Body of pancreas (tissue), 4 donors: ENCODE measurements around the gene SPDYE17. TPM values are rescaled to one million over a fixed set of nuclear protein-coding genes. Genes with fewer than 3 reads are reported as not detected.
"Not testable (repeated sequence)": the region's sequence is repeated elsewhere in the genome, so short reads cannot be mapped to it uniquely, and the experiment has no call there.

Source experiments
- ATAC-seq: fragments of 150-250 bp; one replicate; pipeline ENCODE4 v1.9.1; 2016
- DNase-seq, 4 donors: peaks; one replicate each; pipeline ENCODE4 v3.0.0-alpha.2; 2019
- H3K27ac ChIP-seq, 4 donors: fragments of 200-600 bp; sonication (generic); 1 replicate in 3 of 4; 2 replicates in 1 of 4; pipeline versions ENCODE4 v1.5.1 to v1.6.1; 2016 to 2019; ENCODE audit warnings: mild to moderate bottlenecking in 1 of 4, mixed read lengths in 1 of 4, moderate library complexity in 1 of 4
- H3K27me3 ChIP-seq, 2 donors: fragments of 200-600 bp; sonication (generic); one replicate each; pipeline ENCODE4 v1.6.0; 2016; ENCODE audit warnings: mild to moderate bottlenecking in 1 of 2
- H3K36me3 ChIP-seq, 2 donors: fragments of 200-600 bp; sonication (generic); replicated peaks in 1 of 2; 2 replicates each; pipeline ENCODE4 v1.5.1; 2016; ENCODE audit warnings: low read depth in 2 of 2; ENCODE audit not compliant: insufficient read depth in 1 of 2
- H3K4me1 ChIP-seq: fragments of 200-600 bp; sonication (generic); one replicate; pipeline ENCODE4 v1.6.0; 2016
- H3K4me3 ChIP-seq, 2 donors: fragments of 200-600 bp; sonication (generic); 1 replicate in 1 of 2; 2 replicates in 1 of 2; pipeline ENCODE4 v1.5.1; 2016 to 2019
- H3K9me3 ChIP-seq, 3 donors: fragments of 200-600 bp; sonication (generic); 1 replicate in 2 of 3; 2 replicates in 1 of 3; pipeline ENCODE4 v1.5.1; 2016
- WGBS, 2 donors: methylation state at CpG; one replicate each; pipeline ENCODE4 v1.1.5; 2017; 5-methylcytosine and 5-hydroxymethylcytosine counted together
- intact Hi-C: fragments of 100-400 bp; cut with DNase I; formaldehyde crosslinking; loops from one replicate; pipeline ENCODE4 v1.15.1; 2023
- total RNA-seq, 2 donors: library from RNA; depleted of rRNA; stranded (reverse); fragments of >200 nt; gene quantifications; one replicate each; pipeline ENCODE4 v1.1.0, GENCODE V29; 2016

SPDYE17 gene
- total RNA-seq, 2 donors from 2014 or later, result not detected

GRCh38 chr7:76984784-76985136 lies 47.4 kb downstream of the SPDYE17 start:
- H3K27me3 ChIP-seq, DNase-seq, intact Hi-C loops, H3K36me3 ChIP-seq, H3K9me3 ChIP-seq, H3K4me3 ChIP-seq, H3K27ac ChIP-seq, H3K4me1 ChIP-seq, ATAC-seq: not testable (repeated sequence)
- no CpG with 5 or more reads among the region's 5 CpGs for WGBS, 2 donors

GRCh38 chr7:76983937-76984783 lies 48.0 kb downstream of the SPDYE17 start:
- H3K9me3 ChIP-seq, DNase-seq, H3K4me1 ChIP-seq, H3K27ac ChIP-seq, H3K27me3 ChIP-seq, H3K36me3 ChIP-seq, intact Hi-C loops, ATAC-seq, H3K4me3 ChIP-seq: not testable (repeated sequence)
- WGBS, 2 donors, result 87% methylated on average over 4 of the region's 19 CpGs; no CpG with 5 or more reads in 1 of the 2 donors

- 88% methylated on average over 2 of the region's 5 CpGs; no CpG with 5 or more reads in 1 of the 2 donors for WGBS, 2 donors
These were observed 48.8 kb downstream of the SPDYE17 start for GRCh38 chr7:76983333-76983732.

GRCh38 chr7:76982501-76982900 lies 49.7 kb downstream of the SPDYE17 start:
- H3K4me1 ChIP-seq, ATAC-seq, H3K9me3 ChIP-seq, H3K4me3 ChIP-seq, DNase-seq, H3K27ac ChIP-seq, H3K27me3 ChIP-seq, intact Hi-C loops, H3K36me3 ChIP-seq: not testable (repeated sequence)
- WGBS, 2 donors, result no CpG with 5 or more reads among the region's 10 CpGs

More at GRCh38 chr7:76983333-76983732, 48.8 kb downstream of the SPDYE17 start:
- intact Hi-C loops, DNase-seq, H3K4me1 ChIP-seq, H3K27ac ChIP-seq, H3K27me3 ChIP-seq, H3K36me3 ChIP-seq, H3K9me3 ChIP-seq, H3K4me3 ChIP-seq, ATAC-seq: not testable (repeated sequence)

- H3K4me1 ChIP-seq, intact Hi-C loops, H3K27ac ChIP-seq, ATAC-seq, DNase-seq, H3K27me3 ChIP-seq, H3K4me3 ChIP-seq, H3K36me3 ChIP-seq, H3K9me3 ChIP-seq: not testable (repeated sequence)
- 92 to 100% methylated on average over 5 to 6 of the region's 26 CpGs for WGBS, 2 donors
These were observed 50.8 kb downstream of the SPDYE17 start for GRCh38 chr7:76981187-76981970.

GRCh38 chr7:76980576-76980975 lies 51.6 kb downstream of the SPDYE17 start:
- H3K27ac ChIP-seq, DNase-seq, intact Hi-C loops: not testable (repeated sequence)

GRCh38 chr7:76977761-76978367 lies 54.3 kb downstream of the SPDYE17 start:
- H3K9me3 ChIP-seq, ATAC-seq, H3K27ac ChIP-seq, H3K36me3 ChIP-seq, DNase-seq, H3K4me3 ChIP-seq, H3K4me1 ChIP-seq, H3K27me3 ChIP-seq, intact Hi-C loops: not testable (repeated sequence)
- 92 to 96% methylated on average over 4 of the region's 13 CpGs for WGBS, 2 donors

More at GRCh38 chr7:76980576-76980975, 51.6 kb downstream of the SPDYE17 start:
- not testable (repeated sequence) for H3K4me3 ChIP-seq, H3K4me1 ChIP-seq, H3K9me3 ChIP-seq, H3K27me3 ChIP-seq, H3K36me3 ChIP-seq, ATAC-seq
- WGBS, 2 donors, result 93 to 94% methylated on average over 18 to 21 of the region's 21 CpGs

- H3K4me1 ChIP-seq, DNase-seq, H3K4me3 ChIP-seq, H3K9me3 ChIP-seq, H3K27ac ChIP-seq, H3K36me3 ChIP-seq, ATAC-seq, H3K27me3 ChIP-seq, intact Hi-C loops: not testable (repeated sequence)
- 87% methylated on average over 11 of the region's 27 CpGs; no CpG with 5 or more reads in 1 of the 2 donors for whole genome bisulfite sequencing, 2 donors
These were observed 57.2 kb downstream of the SPDYE17 start for GRCh38 chr7:76974793-76975579.

- H3K27me3 ChIP-seq, H3K27ac ChIP-seq, H3K36me3 ChIP-seq, DNase-seq, intact Hi-C loops, ATAC-seq, H3K9me3 ChIP-seq, H3K4me3 ChIP-seq, H3K4me1 ChIP-seq: not testable (repeated sequence)
- 95% methylated on average over 4 of the region's 12 CpGs; no CpG with 5 or more reads in 1 of the 2 donors for WGBS, 2 donors
These were observed 57.8 kb downstream of the SPDYE17 start for GRCh38 chr7:76974336-76974735.

GRCh38 chr7:76972391-76972790 lies 59.8 kb downstream of the SPDYE17 start:
- H3K4me3 ChIP-seq, H3K27ac ChIP-seq, H3K27me3 ChIP-seq, DNase-seq, H3K9me3 ChIP-seq, H3K4me1 ChIP-seq, ATAC-seq, H3K36me3 ChIP-seq, intact Hi-C loops: not testable (repeated sequence)
- 89% methylated on average over 3 of the region's 8 CpGs; no CpG with 5 or more reads in 1 of the 2 donors for WGBS, 2 donors
